SKM-1 (cell line): ENCODE measurements around the gene SRGAP2C.
"Not testable (repeated sequence)": the region's sequence is repeated elsewhere in the genome, so short reads cannot be mapped to it uniquely, and the experiment has no call there.

ENCODE experiments used
- DNase-seq: peaks from one replicate; lab custom pipeline; 2025; ENCODE audit not compliant: unreplicated experiment; lab: John Stamatoyannopoulos, UW

Gene SRGAP2C

DNA sequence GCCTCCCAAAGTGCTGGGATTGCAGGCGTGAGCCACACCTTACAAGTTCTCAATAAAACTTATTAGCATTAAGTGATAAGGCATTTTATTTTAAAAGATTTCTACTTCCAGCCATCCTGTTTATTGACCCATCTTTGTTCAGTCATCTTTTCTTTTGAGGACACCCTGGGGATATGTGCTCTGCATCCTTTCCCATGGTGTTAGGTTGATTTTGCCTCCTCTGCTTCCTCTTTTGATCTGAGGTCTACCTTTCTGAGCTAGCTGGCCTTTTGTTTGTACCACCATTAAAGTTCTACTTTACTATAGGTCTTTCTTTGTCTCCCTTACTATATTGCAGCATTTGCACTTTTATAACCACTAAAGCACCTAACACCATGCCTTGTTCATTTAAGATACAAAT, 136.9 kb downstream of the SRGAP2C start:
- DNase-seq, result not testable (repeated sequence)

DNA sequence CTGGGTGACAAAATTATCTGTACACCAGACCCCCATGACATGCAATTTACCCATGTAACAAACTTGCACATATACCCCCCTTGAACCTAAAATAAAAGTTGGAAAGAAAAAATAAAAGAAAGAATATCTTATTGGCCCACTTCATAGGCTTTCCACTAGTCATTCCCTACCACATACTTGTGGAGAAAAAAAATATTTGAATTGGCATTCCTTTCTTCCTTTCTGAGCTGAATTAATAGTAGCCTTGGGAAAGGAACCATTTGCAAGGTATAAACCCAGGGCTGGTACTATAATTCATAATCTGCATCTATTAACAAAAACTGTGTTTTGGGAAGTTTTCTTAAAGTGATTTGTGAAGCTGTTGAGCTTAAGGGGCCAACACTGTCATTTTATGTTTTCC, 140.0 kb downstream of the SRGAP2C start:
- DNase-seq, result not testable (repeated sequence)

DNA sequence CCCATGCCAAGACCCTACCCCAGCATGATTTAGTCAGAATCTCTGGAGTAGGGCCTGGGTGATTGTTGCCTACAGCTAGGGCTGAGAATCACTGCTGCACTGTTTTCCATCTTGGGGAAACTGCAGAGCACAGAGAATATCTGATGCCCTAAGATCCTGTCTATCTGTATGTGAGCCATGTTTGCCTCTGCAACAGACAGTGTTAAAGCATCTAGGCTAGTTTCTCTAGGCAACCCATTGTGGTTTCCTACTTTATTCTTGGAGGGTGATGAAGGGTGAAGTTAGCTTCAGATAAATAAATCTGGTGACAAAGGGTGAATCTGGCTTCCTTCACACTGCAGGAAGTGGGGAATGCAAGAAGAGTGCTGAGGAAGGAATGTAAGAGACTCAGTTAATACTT, 147.4 kb downstream of the SRGAP2C start:
- not testable (repeated sequence) for DNase-seq

DNA sequence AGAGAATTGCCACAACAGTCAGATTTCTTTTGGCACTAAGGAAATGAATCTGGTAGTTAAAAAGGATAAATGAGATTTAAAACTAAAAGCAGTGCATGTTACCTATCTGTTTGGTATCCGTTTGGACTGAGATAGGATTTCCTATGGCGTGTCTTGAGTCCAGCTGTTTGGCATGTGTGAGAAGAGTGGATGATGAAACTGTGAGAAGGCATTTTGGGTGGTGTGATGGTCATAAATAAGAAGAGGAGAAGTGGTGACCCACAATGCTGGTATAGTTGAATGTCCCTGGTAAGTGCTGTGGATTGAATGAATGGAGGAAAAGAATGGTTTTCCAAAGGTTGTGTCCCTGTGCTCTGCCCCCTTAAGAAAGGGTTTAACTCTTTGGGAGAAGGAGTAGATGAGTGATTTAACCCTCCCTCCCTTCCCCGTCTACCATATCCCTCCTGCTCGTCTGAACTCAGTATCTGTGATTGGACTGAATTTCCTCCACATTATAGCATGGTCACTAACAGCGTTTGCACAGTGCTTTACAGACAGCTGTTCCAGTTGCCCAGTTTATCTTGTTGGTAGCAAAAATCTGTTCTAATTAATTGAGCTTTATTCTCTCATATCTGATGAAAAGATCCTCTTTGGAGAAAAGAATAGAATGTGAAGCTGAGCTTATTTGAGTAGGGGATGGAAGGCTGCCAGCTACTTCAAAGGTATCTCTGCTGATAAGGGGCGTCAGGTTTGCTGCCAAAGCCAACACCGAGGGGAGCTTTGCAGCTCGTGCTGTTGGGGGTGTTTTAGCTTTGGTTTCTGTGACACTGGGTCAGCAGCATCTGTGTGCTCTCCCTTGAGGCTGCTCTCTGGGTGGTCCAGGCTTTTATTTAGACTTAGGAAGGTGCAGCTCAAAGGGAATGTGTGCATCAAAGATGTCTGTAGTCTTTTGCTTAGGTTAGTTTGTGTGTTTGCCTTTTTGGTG, 148.1 kb downstream of the SRGAP2C start:
- DNase-seq, result not testable (repeated sequence)

DNA sequence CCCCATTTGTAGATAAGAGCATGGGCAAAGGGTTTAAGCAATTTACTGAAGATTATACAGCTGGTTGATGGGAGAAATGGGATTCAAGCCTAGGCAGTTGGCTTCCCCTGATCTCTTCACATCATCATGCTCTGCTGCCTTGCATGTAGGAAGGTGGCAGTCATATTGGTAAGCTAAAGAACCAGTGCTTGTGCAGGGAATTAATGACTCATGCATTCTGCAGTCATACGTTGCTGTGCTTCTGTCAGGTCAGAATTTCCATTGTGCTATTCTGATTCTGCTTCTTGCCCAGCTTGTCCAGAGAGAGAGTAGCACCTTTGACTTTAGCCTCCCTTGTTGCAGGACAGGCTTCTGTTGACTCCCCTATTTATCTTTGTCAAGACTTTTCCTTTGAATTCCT, 153.2 kb downstream of the SRGAP2C start:
- DNase-seq, result not testable (repeated sequence)

- DNase-seq, result not testable (repeated sequence)
Measured at GRCh38 chr1:121339611-121340010, 154.8 kb downstream of the SRGAP2C start.

DNA sequence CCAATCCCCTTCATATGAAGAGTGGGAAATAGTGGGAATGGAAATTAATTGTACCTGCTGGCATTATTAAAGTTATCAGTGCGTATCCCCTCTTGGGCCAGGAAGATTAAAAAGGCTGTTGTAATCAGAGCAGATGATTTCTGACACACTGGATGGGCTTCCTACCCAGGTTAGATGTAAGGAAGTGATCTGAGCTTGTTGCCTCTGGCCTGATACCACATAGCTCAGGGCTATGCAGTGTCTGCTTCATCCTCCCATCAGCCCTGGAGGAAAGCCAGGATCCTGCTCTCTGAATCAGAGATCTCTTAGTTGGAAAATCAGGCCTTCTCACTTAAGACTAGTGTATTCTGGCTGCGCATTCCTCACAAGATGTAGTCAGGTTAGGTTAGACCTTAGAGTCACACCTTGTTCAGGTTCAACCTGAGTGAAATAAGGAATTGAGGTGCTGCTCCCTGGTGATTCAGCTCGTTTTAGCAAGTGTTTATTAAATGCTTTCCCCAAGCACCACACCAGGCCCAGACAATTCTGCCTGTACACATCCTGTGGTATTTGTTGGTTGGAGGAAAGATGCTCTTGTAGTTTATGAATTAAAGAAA, 158.6 kb downstream of the SRGAP2C start:
- not testable (repeated sequence) for DNase-seq

GRCh38 chr1:121344355-121344754, 159.6 kb downstream of the SRGAP2C start:
- DNase-seq, result not testable (repeated sequence)

- DNase-seq, result not testable (repeated sequence)
Measured at GRCh38 chr1:121346654-121347053, 161.9 kb downstream of the SRGAP2C start.

GRCh38 chr1:121347476-121347875, 162.7 kb downstream of the SRGAP2C start:
- DNase-seq, result not testable (repeated sequence)

GRCh38 chr1:121348115-121348514, 163.3 kb downstream of the SRGAP2C start:
- DNase-seq, result not testable (repeated sequence)

- not testable (repeated sequence) for DNase-seq
Measured at GRCh38 chr1:121349332-121349967, 164.7 kb downstream of the SRGAP2C start.

GRCh38 chr1:121355711-121356420, 171.1 kb downstream of the SRGAP2C start:
- not testable (repeated sequence) for DNase-seq

GRCh38 chr1:121356819-121357218, 172.0 kb downstream of the SRGAP2C start:
- not testable (repeated sequence) for DNase-seq

DNA sequence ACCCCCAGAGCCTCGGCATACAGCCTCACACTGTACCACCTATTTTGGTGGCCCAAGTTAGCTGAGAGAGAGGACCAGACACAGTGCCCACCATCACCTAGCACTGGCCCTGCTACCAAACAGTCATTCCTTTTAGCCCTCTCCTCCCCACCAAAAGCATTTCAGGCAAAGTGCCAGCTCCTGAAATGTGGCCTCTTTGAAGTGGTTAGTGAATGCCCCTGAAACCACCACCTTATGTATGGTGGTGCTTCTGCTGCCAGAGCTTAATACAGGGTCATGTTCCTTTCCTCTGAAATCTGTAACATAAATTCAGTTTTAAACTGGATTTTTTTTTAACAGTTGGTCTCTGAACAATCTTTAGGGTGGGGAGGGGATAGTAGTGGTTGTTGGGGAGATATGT, 175.8 kb downstream of the SRGAP2C start:
- not testable (repeated sequence) for DNase-seq

GRCh38 chr1:121361451-121362233, 176.9 kb downstream of the SRGAP2C start:
- not testable (repeated sequence) for DNase-seq

- peak; percentile 1 for DNase-seq
Measured at GRCh38 chr1:121362234-121362883, 177.6 kb downstream of the SRGAP2C start.

DNA sequence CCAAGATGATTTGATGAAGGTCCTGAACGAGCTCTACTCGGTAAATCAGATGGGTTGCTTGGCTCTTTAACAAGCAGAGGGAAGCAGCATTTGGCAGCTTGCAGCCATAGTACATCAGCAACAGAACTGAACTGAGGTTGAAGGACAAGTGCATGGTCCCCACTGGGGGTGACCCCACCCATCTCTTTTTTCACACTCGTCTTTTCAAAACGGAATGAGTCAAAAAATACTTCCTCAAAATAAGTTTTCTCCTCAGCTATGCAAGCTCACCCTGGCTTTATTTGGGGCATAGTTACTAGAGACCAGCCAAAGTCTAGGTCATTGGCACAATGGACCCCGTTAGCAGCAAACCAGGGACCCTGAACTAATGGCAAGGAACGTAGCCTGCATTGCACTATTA, 180.5 kb downstream of the SRGAP2C start:
- DNase-seq, result not testable (repeated sequence)

GRCh38 chr1:121365723-121366122, 180.9 kb downstream of the SRGAP2C start:
- DNase-seq, result not testable (repeated sequence)

DNA sequence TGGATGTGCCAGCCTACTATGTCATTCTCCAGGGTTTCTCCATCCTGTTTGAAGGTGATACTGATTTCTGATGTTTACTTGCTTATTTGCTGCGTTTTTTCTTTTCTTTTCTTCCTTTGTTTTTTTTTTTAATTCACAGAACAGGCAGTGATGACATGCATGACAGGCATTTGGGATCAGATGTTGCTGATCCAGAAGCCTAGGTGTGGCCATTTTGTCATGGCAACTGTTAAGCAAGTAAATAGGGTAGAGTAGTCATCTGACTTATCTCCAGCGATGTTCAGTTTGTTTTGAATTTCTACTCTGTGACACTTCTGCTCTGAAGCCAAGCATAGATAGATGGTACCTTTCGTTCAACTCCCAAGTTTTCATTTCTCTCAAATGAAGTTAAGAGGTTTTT, 181.4 kb downstream of the SRGAP2C start:
- not testable (repeated sequence) for DNase-seq
